Measurements from ENCODE around the gene UPK3A.

UPK3A gene

DNA sequence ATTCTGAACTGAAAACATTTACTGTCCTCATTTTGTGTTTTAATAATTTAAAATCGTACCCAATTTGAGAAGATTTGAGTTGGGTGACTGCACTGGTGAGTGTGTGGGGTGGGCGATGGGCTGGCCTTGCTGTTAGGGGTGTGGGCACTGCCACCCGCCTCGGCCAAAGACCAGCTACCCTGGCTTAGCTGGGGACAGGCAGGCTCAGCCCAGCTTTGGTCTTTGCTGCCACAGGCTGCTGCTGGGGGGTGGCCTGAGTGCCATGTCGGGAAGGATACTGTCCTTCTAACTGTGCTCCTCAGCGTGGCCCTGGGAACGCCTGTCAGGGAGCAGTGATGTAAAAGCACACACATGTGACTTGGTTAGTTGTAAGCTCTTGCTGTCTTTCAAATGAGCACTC lies 47.3 kb downstream of the UPK3A start:
- no peak for DNase-seq

DNA sequence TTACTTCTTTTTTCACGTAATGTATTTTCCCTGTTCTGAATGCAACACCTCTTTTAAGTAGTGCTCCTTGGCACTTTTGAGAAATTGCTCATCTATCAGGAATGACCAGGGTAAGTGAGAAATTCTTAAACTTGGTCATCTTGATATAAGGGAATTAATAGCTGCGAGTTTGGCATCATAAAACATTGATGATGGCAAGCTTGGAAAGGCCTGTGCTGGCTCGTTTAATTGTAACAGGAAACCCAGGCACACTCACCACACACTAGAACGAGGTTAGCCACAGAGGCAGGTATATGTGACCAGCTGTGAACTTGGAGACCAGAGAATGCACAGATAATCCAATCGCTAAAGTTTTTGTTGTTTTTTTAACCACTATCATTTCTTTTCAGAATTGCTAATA lies 49.3 kb downstream of the UPK3A start:
- DNase-seq, result no peak

GRCh38 chr22:45334528-45334927 lies 49.8 kb downstream of the UPK3A start:
- no peak for DNase-seq

GRCh38 chr22:45335021-45335818 lies 50.5 kb downstream of the UPK3A start:
- DNase-seq, result no peak

DNA sequence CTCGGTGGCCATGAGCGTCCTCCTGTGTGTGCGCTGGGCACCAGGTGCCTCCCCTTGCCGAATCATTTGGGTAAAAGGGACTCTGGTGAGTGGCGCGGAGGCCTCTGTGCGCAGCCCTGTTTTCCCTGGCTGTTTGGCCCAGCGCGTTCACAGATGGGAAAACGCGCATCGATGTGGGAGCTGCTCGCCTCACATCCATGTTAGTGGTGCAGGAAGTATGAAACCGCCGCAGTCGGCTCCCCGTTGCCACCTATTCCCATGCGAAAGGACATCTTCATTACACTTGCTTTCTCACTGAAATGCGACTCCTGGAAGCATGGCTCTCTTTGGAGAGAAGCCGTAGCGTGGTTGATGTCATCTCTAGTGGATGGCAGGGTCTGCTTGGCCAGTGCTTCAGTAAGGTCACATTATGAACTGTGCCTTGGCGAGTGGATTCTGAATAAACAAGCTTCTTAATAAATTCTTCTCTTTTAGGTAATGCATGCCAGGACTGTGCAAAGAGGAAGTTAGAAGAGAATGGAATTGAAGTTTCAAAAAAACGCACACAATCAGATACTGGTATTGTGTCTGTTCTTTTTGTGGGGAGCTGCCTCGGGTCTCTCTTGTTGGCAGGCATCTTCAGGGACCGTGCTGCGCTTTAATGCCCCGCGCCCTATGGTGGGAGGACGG lies 51.2 kb downstream of the UPK3A start:
- DNase-seq, result no peak

- no peak for DNase-seq
Measured at GRCh38 chr22:45336971-45337431, 52.3 kb downstream of the UPK3A start.

- no peak for DNase-seq
Measured at GRCh38 chr22:45337536-45337935, 52.8 kb downstream of the UPK3A start.

- DNase-seq, result no peak
Measured at GRCh38 chr22:45338795-45339194, 54.0 kb downstream of the UPK3A start.

DNA sequence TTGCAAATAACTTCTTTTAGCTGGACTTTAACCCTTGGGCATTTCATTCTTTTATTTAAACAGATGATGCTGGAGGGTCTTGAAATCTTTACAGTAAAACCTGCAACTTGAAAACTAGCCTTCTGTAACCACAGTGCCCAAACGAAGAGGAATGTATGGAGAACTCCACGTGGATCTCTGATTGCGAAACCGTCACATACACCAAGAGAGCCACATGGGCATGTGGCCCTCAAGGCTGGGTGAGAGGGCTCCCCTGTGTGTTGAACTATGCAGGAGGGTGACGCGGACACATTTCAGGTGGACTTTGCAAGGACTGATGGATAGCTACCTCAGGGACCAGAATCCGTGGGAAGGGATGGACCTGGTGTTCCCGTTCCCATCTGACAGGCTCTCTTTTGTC lies 55.6 kb downstream of the UPK3A start:
- DNase-seq, result no peak

DNA sequence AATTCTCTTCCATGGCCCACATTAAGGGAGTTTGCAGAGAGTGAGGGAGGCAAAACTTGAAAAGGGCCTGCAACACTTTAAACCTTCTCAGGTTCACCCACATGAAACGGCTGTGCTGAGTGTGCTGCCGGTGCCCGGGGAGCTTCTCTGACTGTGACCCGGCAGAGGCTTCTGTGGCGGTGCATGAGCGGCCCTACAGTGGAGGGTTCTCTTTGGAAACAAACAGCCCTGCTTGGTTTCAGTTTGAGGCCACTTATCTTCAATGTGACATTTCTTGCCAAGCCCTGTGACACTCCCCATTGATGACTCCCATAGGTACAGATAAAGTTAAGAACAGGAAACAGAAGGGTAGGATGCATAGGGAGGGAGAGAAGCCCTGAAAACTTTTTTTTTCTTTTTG lies 56.7 kb downstream of the UPK3A start:
- DNase-seq, result no peak

GRCh38 chr22:45343143-45343542 lies 58.4 kb downstream of the UPK3A start:
- DNase-seq, result no peak

- no peak for DNase-seq
Measured at GRCh38 chr22:45344334-45344733, 59.6 kb downstream of the UPK3A start.
